H1 (cell line): ENCODE results near the gene CACNB1.

ENCODE experiments used
- CBX5 ChIP-seq: fragments of 300-800, 300-1000 bp; sonication (generic); IDR thresholded peaks from 2 replicates; pipeline ENCODE4 v1.7.1; 2016; ENCODE audit warnings: antibody characterized with exemption, low read length, low read depth
- CHD1 ChIP-seq: IDR thresholded peaks from 2 replicates; pipeline ENCODE4 v1.6.1; 2012; ENCODE audit warnings: low read depth, low read length, improper control_type of control experiment
- EP300 ChIP-seq, 2 experiments: IDR thresholded peaks; 1 replicate in 1 of 2; 2 replicates in 1 of 2; pipeline ENCODE4 v1.6.1; 2011 to 2012; ENCODE audit warnings: low read depth in 2 of 2, low read length in 2 of 2, mild to moderate bottlenecking in 2 of 2, borderline replicate concordance in 1 of 2, inconsistent platforms in 1 of 2, moderate library complexity in 1 of 2
- KDM5A ChIP-seq: fragments of 200-600 bp; IDR thresholded peaks from 2 replicates; pipeline ENCODE4 v1.7.1; 2012; ENCODE audit warnings: mild to moderate bottlenecking, low read length, inconsistent platforms, mixed read lengths
- POLR2AphosphoS5 ChIP-seq: IDR thresholded peaks from 2 replicates; pipeline ENCODE4 v1.6.1; 2011; ENCODE audit warnings: low read depth, low read length
- RFX5 ChIP-seq: IDR thresholded peaks from 2 replicates; pipeline ENCODE4 v1.6.1; 2011; ENCODE audit warnings: low read depth, low read length, improper control_type of control experiment, borderline replicate concordance
- SAP30 ChIP-seq: fragments of 300-600 bp; sonication (generic); IDR thresholded peaks from 2 replicates; pipeline ENCODE4 v1.7.1; 2012; ENCODE audit warnings: low read length, moderate library complexity, mild to moderate bottlenecking, inconsistent platforms; ENCODE audit not compliant: insufficient read depth, insufficient replicate concordance
- SP1 ChIP-seq: IDR thresholded peaks from 2 replicates; pipeline ENCODE4 v1.6.1; 2011; ENCODE audit warnings: low read depth, low read length
- YY1 ChIP-seq: IDR thresholded peaks from 2 replicates; pipeline ENCODE4 v1.6.1; 2011; ENCODE audit warnings: low read depth, mild to moderate bottlenecking, low read length
- TF ChIP-seq, protein P1 (sequence below), 3 experiments: IDR thresholded peaks; 1 replicate in 2 of 3; 2 replicates in 1 of 3; pipeline versions ENCODE4 v1.5.1 to v1.6.1; 2011; ENCODE audit warnings: low read length in 3 of 3, mild to moderate bottlenecking in 3 of 3, inconsistent platforms in 2 of 3, low read depth in 1 of 3, moderate library complexity in 1 of 3; ENCODE audit not compliant: insufficient read depth in 1 of 3; ENCODE audit errors: control extremely low read depth in 1 of 3
- TF ChIP-seq, protein P2 (sequence below): IDR thresholded peaks from 2 replicates; pipeline ENCODE4 v1.6.1; 2012; ENCODE audit warnings: low read length, inconsistent platforms

GRCh38 chr17:39222151-39222550 is 24.7 kb upstream of the CACNB1 start:
- no peak for TF ChIP-seq YY1
- no peak for TF ChIP-seq EP300 (IDR thresholded peaks at IDR 0.05; ENCODE audit: borderline replicate concordance in 1 of 2, low read depth in 2 of 2, low read length in 2 of 2)
- TF ChIP-seq RFX5: no peak
- TF ChIP-seq, protein P1, sequence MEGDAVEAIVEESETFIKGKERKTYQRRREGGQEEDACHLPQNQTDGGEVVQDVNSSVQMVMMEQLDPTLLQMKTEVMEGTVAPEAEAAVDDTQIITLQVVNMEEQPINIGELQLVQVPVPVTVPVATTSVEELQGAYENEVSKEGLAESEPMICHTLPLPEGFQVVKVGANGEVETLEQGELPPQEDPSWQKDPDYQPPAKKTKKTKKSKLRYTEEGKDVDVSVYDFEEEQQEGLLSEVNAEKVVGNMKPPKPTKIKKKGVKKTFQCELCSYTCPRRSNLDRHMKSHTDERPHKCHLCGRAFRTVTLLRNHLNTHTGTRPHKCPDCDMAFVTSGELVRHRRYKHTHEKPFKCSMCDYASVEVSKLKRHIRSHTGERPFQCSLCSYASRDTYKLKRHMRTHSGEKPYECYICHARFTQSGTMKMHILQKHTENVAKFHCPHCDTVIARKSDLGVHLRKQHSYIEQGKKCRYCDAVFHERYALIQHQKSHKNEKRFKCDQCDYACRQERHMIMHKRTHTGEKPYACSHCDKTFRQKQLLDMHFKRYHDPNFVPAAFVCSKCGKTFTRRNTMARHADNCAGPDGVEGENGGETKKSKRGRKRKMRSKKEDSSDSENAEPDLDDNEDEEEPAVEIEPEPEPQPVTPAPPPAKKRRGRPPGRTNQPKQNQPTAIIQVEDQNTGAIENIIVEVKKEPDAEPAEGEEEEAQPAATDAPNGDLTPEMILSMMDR (IDR thresholded peaks at IDR 0.05; ENCODE audit: control extremely low read depth in 1 of 3, insufficient read depth in 1 of 3, low read depth in 1 of 3, low read length in 3 of 3): no peak
- TF ChIP-seq SP1: no peak
- no peak for TF ChIP-seq KDM5A
- TF ChIP-seq POLR2AphosphoS5: no peak
- TF ChIP-seq CBX5: no peak
- no peak for TF ChIP-seq SAP30
- TF ChIP-seq CHD1: no peak
- TF ChIP-seq, protein P2, sequence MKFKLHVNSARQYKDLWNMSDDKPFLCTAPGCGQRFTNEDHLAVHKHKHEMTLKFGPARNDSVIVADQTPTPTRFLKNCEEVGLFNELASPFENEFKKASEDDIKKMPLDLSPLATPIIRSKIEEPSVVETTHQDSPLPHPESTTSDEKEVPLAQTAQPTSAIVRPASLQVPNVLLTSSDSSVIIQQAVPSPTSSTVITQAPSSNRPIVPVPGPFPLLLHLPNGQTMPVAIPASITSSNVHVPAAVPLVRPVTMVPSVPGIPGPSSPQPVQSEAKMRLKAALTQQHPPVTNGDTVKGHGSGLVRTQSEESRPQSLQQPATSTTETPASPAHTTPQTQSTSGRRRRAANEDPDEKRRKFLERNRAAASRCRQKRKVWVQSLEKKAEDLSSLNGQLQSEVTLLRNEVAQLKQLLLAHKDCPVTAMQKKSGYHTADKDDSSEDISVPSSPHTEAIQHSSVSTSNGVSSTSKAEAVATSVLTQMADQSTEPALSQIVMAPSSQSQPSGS: no peak
